Pons (tissue), 1 donor: ENCODE measurements around the gene ZEB2.
A peak's percentile ranks its signal among the peaks of the same experiment; 100 is the strongest.

ENCODE experiments used
- DNase-seq: peaks from one replicate; pipeline ENCODE4 v3.0.0-alpha.2; 2016; ENCODE audit warnings: low spot score

Gene ZEB2

GRCh38 chr2:144513388-144514101, 6.4 kb downstream of the ZEB2 start:
- DNase-seq, result peak; percentile 91

- peak; percentile 74 for DNase-seq
Observed at GRCh38 chr2:144512891-144513351, 7.0 kb downstream of the ZEB2 start.

- DNase-seq, result peak; percentile 59
Observed at GRCh38 chr2:144512470-144512869, 7.4 kb downstream of the ZEB2 start.

- peak; percentile 99 for DNase-seq
Observed at GRCh38 chr2:144511937-144512336, 8.0 kb downstream of the ZEB2 start.

GRCh38 chr2:144511226-144511810, 8.6 kb downstream of the ZEB2 start:
- peak; percentile 66 for DNase-seq

- DNase-seq, result peak; percentile 90
Observed at GRCh38 chr2:144510294-144510991, 9.5 kb downstream of the ZEB2 start.

GRCh38 chr2:144509879-144510221, 10.1 kb downstream of the ZEB2 start:
- DNase-seq, result no peak

- peak; percentile 67 for DNase-seq
Observed at GRCh38 chr2:144509001-144509878, 10.7 kb downstream of the ZEB2 start.

- peak; percentile 91 for DNase-seq
Observed at GRCh38 chr2:144508172-144508851, 11.6 kb downstream of the ZEB2 start.

- peak; percentile 83 for DNase-seq
Observed at GRCh38 chr2:144507441-144508171, 12.3 kb downstream of the ZEB2 start.

GRCh38 chr2:144505245-144505831, 14.6 kb downstream of the ZEB2 start:
- DNase-seq, result no peak

- DNase-seq, result no peak
Observed at GRCh38 chr2:144504218-144504641, 15.7 kb downstream of the ZEB2 start.

GRCh38 chr2:144503242-144503641, 16.7 kb downstream of the ZEB2 start:
- DNase-seq, result peak; percentile 87

- DNase-seq, result no peak
Observed at GRCh38 chr2:144502369-144502768, 17.6 kb downstream of the ZEB2 start.

GRCh38 chr2:144501627-144502026, 18.3 kb downstream of the ZEB2 start:
- no peak for DNase-seq

GRCh38 chr2:144501118-144501517, 18.8 kb downstream of the ZEB2 start:
- DNase-seq, result no peak

- no peak for DNase-seq
Observed at GRCh38 chr2:144500563-144500962, 19.4 kb downstream of the ZEB2 start.

GRCh38 chr2:144498277-144498676, 21.6 kb downstream of the ZEB2 start:
- no peak for DNase-seq

GRCh38 chr2:144496977-144497598, 22.8 kb downstream of the ZEB2 start:
- DNase-seq, result no peak
